ENCODE data around the gene TRIM9.

Gene TRIM9

GRCh38 chr14:51006324-51006723, 88.6 kb downstream of the TRIM9 start:
- no peaks in the 10 kb centered on the region for H3K4me1 ChIP-seq (ENCODE audit: insufficient read depth, low read length, poor library complexity, severe bottlenecking)
- no peaks in the 10 kb centered on the region for H4K20me1 ChIP-seq (ENCODE audit: insufficient read depth, low read length, poor library complexity, severe bottlenecking)
- no peaks in the 10 kb centered on the region for H3K9me2 ChIP-seq (replicated peaks; ENCODE audit: low read depth, low read length)
- H2AFZ ChIP-seq (ENCODE audit: low read length): no peak overlapping the region
- no peaks in the 10 kb centered on the region for H3K79me2 ChIP-seq (ENCODE audit: insufficient read depth, low read length)
- no peak overlapping the region for H3K4me2 ChIP-seq (ENCODE audit: low read depth, low read length, poor library complexity, severe bottlenecking)
- TF ChIP-seq CTCF (conservative IDR thresholded peaks at IDR 0.05; ENCODE audit: low read length) (no peak), EZH2phosphoT487 (IDR thresholded peaks at IDR 0.05; ENCODE audit: borderline replicate concordance) (no peak)
- H3K4me3 ChIP-seq (ENCODE audit: low read length, poor library complexity, severe bottlenecking): no peak overlapping the region
- H3K27me3 ChIP-seq (ENCODE audit: insufficient read depth, low read length, poor library complexity, severe bottlenecking): no peaks in the 10 kb centered on the region
- no peaks in the 10 kb centered on the region for H3F3A ChIP-seq (ENCODE audit: low read depth)
- H3K9ac ChIP-seq (ENCODE audit: low read depth, low read length, poor library complexity, severe bottlenecking): no peak overlapping the region
- no peaks in the 10 kb centered on the region for H3K9me3 ChIP-seq (ENCODE audit: insufficient read depth, low read depth, low read length)
- H3K36me3 ChIP-seq (ENCODE audit: insufficient read depth, low read length): no peaks in the 10 kb centered on the region

GRCh38 chr14:51004801-51005526, 89.9 kb downstream of the TRIM9 start:
- Histone ChIP-seq H2AFZ (ENCODE audit: low read length) (no peak overlapping the region), H3K36me3 (ENCODE audit: insufficient read depth, low read length) (no peaks in the 10 kb centered on the region), H3K9me2 (replicated peaks; ENCODE audit: low read depth, low read length) (no peaks in the 10 kb centered on the region), H3K4me1 (ENCODE audit: insufficient read depth, low read length, poor library complexity, severe bottlenecking) (no peaks in the 10 kb centered on the region), H3K9ac (ENCODE audit: low read depth, low read length, poor library complexity, severe bottlenecking) (no peak overlapping the region), H3F3A (ENCODE audit: low read depth) (no peaks in the 10 kb centered on the region), H3K4me2 (ENCODE audit: low read depth, low read length, poor library complexity, severe bottlenecking) (no peak overlapping the region), H3K79me2 (ENCODE audit: insufficient read depth, low read length) (no peaks in the 10 kb centered on the region), H3K4me3 (ENCODE audit: low read length, poor library complexity, severe bottlenecking) (no peak overlapping the region), H3K9me3 (ENCODE audit: insufficient read depth, low read depth, low read length) (no peaks in the 10 kb centered on the region), H3K27me3 (ENCODE audit: insufficient read depth, low read length, poor library complexity, severe bottlenecking) (no peaks in the 10 kb centered on the region), H4K20me1 (ENCODE audit: insufficient read depth, low read length, poor library complexity, severe bottlenecking) (no peaks in the 10 kb centered on the region)
- TF ChIP-seq EZH2phosphoT487 (IDR thresholded peaks at IDR 0.05; ENCODE audit: borderline replicate concordance) (no peak), CTCF (conservative IDR thresholded peaks at IDR 0.05; ENCODE audit: low read length) (no peak)

GRCh38 chr14:51004352-51004800, 90.5 kb downstream of the TRIM9 start:
- Histone ChIP-seq H3K4me3 (ENCODE audit: low read length, poor library complexity, severe bottlenecking) (no peak overlapping the region), H3K79me2 (ENCODE audit: insufficient read depth, low read length) (no peaks in the 10 kb centered on the region), H3K9me3 (ENCODE audit: insufficient read depth, low read depth, low read length) (no peaks in the 10 kb centered on the region), H3K4me2 (ENCODE audit: low read depth, low read length, poor library complexity, severe bottlenecking) (no peak overlapping the region), H2AFZ (ENCODE audit: low read length) (no peak overlapping the region), H3F3A (ENCODE audit: low read depth) (no peaks in the 10 kb centered on the region), H3K27me3 (ENCODE audit: insufficient read depth, low read length, poor library complexity, severe bottlenecking) (no peaks in the 10 kb centered on the region), H3K9me2 (replicated peaks; ENCODE audit: low read depth, low read length) (no peaks in the 10 kb centered on the region), H3K4me1 (ENCODE audit: insufficient read depth, low read length, poor library complexity, severe bottlenecking) (no peaks in the 10 kb centered on the region), H3K9ac (ENCODE audit: low read depth, low read length, poor library complexity, severe bottlenecking) (no peak overlapping the region), H3K36me3 (ENCODE audit: insufficient read depth, low read length) (no peaks in the 10 kb centered on the region), H4K20me1 (ENCODE audit: insufficient read depth, low read length, poor library complexity, severe bottlenecking) (no peaks in the 10 kb centered on the region)
- TF ChIP-seq CTCF (conservative IDR thresholded peaks at IDR 0.05; ENCODE audit: low read length) (no peak), EZH2phosphoT487 (IDR thresholded peaks at IDR 0.05; ENCODE audit: borderline replicate concordance) (no peak)
